HepG2 (cell line): ENCODE results near the gene LYSET. TPM values are rescaled to one million over a fixed set of nuclear protein-coding genes. Genes with fewer than 3 reads are reported as not detected.

Source experiments
- CEBPG ChIP-seq: IDR thresholded peaks from 2 replicates; pipeline ENCODE4 v1.6.1; 2016
- ELF3 ChIP-seq: IDR thresholded peaks from 2 replicates; pipeline ENCODE4 v1.6.1; 2016; ENCODE audit warnings: missing genetic modification reagents, missing compliant biosample characterization
- ETV5 ChIP-seq: IDR thresholded peaks from 2 replicates; pipeline ENCODE4 v1.6.1; 2018; ENCODE audit warnings: missing biosample characterization, missing genetic modification reagents, inconsistent platforms, borderline replicate concordance
- MLLT10 ChIP-seq: sonication (generic); formaldehyde crosslinking; IDR thresholded peaks from 2 replicates; pipeline ENCODE4 v1.4.0; 2020; ENCODE audit warnings: missing genetic modification reagents
- REL ChIP-seq: sonication (generic); formaldehyde crosslinking; conservative IDR thresholded peaks from 2 replicates; pipeline ENCODE4 v1.8.0; 2022; ENCODE audit warnings: mild to moderate bottlenecking, missing genetic modification reagents, moderate library complexity
- ZNF207 ChIP-seq: fragments of 450-650 bp; IDR thresholded peaks from 2 replicates; pipeline ENCODE4 v1.6.1; 2016; ENCODE audit warnings: antibody characterized with exemption, borderline replicate concordance
- ZNF225 ChIP-seq: sonication (generic); formaldehyde crosslinking; IDR thresholded peaks from 2 replicates; pipeline ENCODE4 v1.4.0; 2020; ENCODE audit warnings: mild to moderate bottlenecking, missing genetic modification reagents
- ZNF660 ChIP-seq: sonication (generic); formaldehyde crosslinking; IDR thresholded peaks from 2 replicates; pipeline ENCODE4 v1.5.1; 2020; ENCODE audit warnings: mild to moderate bottlenecking, low read depth, missing genetic modification reagents, borderline replicate concordance
- ZSCAN31 ChIP-seq: sonication (generic); formaldehyde crosslinking; IDR thresholded peaks from 2 replicates; pipeline ENCODE4 v1.5.0; 2020; ENCODE audit warnings: low read depth, mild to moderate bottlenecking, missing genetic modification reagents
- polyA plus RNA-seq, 8 experiments: library from polyadenylated mRNA; depleted of rRNA in 3 of 8; stranded (reverse) in 7 of 8; unstranded in 1 of 8; fragments of >200 nt; fragmentation: Illumina TruSeq in 4 of 8; extraction: Trizol in 4 of 8; gene quantifications; 2 replicates each; pipeline versions ENCODE4 v1.2.1 to v1.2.3, GENCODE V29; 2011 to 2016; ENCODE audit warnings: low read depth in 4 of 8, missing spikeins in 1 of 8, mixed read lengths in 1 of 8; ENCODE audit not compliant: insufficient read depth in 1 of 8
- total RNA-seq, 5 experiments: library from RNA; depleted of rRNA; stranded (reverse); fragments of >200 nt; fragmentation: Illumina TruSeq; extraction: Trizol; gene quantifications; 2 replicates each; pipeline ENCODE4 v1.2.3, GENCODE V29; 2016; ENCODE audit warnings: low read depth in 1 of 5
- TF ChIP-seq, protein P1 (sequence below): sonication (generic); formaldehyde crosslinking; IDR thresholded peaks from 2 replicates; pipeline ENCODE4 v1.5.0; 2020; ENCODE audit warnings: mild to moderate bottlenecking, missing genetic modification reagents, borderline replicate concordance
- TF ChIP-seq, protein P2 (sequence below): IDR thresholded peaks from 2 replicates; pipeline ENCODE4 v1.6.1; 2016; ENCODE audit warnings: missing biosample characterization, missing genetic modification reagents, low read depth
- TF ChIP-seq, protein P3 (sequence below): IDR thresholded peaks from 2 replicates; pipeline ENCODE4 v1.6.1; 2012; ENCODE audit warnings: low read length, improper control_type of control experiment

LYSET gene
- total and polyA plus RNA-seq, 2 of the 13 experiments (the other 11 are each of a cell fraction or from before 2014, with no cell fraction given) = 19.1 to 36.6 TPM

GRCh38 chr14:93150227-93151208, 34.6 kb upstream of the LYSET start (continued):
- no peak for TF ChIP-seq REL (CRISPR knock-in tag)
- no peak for TF ChIP-seq ZNF207
- TF ChIP-seq ZNF660 (CRISPR knock-in tag) = no peak
- TF ChIP-seq ZNF225 (CRISPR knock-in tag) = no peak
- peak; percentile 50; the same call in 1 of the 2 replicates for TF ChIP-seq ETV5
- TF ChIP-seq CEBPG (CRISPR knock-in tag) = peak; percentile 15; the same call in 1 of the 2 replicates
- TF ChIP-seq, protein P1, sequence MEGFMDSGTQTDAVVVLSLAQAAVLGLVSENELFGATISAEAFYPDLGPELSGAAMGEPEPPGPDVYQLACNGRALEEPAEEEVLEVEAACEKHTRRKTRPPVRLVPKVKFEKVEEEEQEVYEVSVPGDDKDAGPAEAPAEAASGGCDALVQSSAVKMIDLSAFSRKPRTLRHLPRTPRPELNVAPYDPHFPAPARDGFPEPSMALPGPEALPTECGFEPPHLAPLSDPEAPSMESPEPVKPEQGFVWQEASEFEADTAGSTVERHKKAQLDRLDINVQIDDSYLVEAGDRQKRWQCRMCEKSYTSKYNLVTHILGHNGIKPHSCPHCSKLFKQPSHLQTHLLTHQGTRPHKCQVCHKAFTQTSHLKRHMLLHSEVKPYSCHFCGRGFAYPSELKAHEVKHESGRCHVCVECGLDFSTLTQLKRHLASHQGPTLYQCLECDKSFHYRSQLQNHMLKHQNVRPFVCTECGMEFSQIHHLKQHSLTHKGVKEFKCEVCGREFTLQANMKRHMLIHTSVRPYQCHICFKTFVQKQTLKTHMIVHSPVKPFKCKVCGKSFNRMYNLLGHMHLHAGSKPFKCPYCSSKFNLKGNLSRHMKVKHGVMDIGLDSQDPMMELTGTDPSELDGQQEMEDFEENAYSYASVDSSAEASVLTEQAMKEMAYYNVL (CRISPR knock-in tag) = no peak
- TF ChIP-seq ELF3 (CRISPR knock-in tag) = peak; percentile 65
- TF ChIP-seq MLLT10 (CRISPR knock-in tag) = no peak
- TF ChIP-seq, protein P2, sequence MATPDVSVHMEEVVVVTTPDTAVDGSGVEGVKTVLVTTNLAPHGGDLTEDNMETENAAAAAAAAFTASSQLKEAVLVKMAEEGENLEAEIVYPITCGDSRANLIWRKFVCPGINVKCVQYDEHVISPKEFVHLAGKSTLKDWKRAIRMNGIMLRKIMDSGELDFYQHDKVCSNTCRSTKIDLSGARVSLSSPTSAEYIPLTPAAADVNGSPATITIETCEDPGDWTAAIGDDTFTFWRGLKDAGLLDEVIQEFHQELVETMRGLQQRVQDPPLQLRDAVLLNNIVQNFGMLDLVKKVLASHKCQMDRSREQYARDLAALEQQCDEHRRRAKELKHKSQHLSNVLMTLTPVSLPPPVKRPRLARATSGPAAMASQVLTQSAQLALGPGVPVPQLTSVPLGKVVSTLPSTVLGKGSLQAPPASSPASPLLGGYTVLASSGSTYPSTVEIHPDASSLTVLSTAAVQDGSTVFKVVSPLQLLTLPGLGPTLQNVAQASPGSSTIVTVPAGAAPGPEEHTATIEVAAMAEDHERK (CRISPR knock-in tag) = no peak
- TF ChIP-seq, protein P3, sequence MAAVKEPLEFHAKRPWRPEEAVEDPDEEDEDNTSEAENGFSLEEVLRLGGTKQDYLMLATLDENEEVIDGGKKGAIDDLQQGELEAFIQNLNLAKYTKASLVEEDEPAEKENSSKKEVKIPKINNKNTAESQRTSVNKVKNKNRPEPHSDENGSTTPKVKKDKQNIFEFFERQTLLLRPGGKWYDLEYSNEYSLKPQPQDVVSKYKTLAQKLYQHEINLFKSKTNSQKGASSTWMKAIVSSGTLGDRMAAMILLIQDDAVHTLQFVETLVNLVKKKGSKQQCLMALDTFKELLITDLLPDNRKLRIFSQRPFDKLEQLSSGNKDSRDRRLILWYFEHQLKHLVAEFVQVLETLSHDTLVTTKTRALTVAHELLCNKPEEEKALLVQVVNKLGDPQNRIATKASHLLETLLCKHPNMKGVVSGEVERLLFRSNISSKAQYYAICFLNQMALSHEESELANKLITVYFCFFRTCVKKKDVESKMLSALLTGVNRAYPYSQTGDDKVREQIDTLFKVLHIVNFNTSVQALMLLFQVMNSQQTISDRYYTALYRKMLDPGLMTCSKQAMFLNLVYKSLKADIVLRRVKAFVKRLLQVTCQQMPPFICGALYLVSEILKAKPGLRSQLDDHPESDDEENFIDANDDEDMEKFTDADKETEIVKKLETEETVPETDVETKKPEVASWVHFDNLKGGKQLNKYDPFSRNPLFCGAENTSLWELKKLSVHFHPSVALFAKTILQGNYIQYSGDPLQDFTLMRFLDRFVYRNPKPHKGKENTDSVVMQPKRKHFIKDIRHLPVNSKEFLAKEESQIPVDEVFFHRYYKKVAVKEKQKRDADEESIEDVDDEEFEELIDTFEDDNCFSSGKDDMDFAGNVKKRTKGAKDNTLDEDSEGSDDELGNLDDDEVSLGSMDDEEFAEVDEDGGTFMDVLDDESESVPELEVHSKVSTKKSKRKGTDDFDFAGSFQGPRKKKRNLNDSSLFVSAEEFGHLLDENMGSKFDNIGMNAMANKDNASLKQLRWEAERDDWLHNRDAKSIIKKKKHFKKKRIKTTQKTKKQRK = no peak
- no peak for TF ChIP-seq ZSCAN31 (CRISPR knock-in tag)
